Thoracic aorta (tissue), 2 donors: Measurements from ENCODE around the gene WDR46. TPM values are rescaled to one million over a fixed set of nuclear protein-coding genes. Genes with fewer than 3 reads are reported as not detected.
A peak's percentile ranks its signal among the peaks of the same experiment; 100 is the strongest.

Source experiments
- ATAC-seq: fragments of 150-250 bp; one replicate; pipeline ENCODE4 v1.8.0; 2017; ENCODE audit warnings: low read depth; ENCODE audit not compliant: insufficient number of reproducible peaks, low FRiP score
- DNase-seq: peaks from one replicate; pipeline ENCODE4 v3.0.0-alpha.2; 2020; ENCODE audit warnings: low spot score
- H3K27ac ChIP-seq, 2 donors: fragments of 200-600 bp; sonication (generic); 1 replicate in 1 of 2; 2 replicates in 1 of 2; pipeline ENCODE4 v1.5.1; 2016; ENCODE audit warnings: mild to moderate bottlenecking in 2 of 2, moderate library complexity in 2 of 2
- H3K27me3 ChIP-seq: fragments of 200-600 bp; sonication (generic); replicated peaks from 2 replicates; pipeline ENCODE4 v1.6.0; 2016; ENCODE audit warnings: mild to moderate bottlenecking; ENCODE audit not compliant: insufficient read depth
- H3K36me3 ChIP-seq: fragments of 200-600 bp; sonication (generic); one replicate; pipeline ENCODE4 v1.5.1; 2016
- H3K4me1 ChIP-seq, 2 donors: fragments of 200-600 bp; sonication (generic); 1 replicate in 1 of 2; 2 replicates in 1 of 2; pipeline versions ENCODE4 v1.5.1 to v1.6.0; 2016; ENCODE audit warnings: low read depth in 2 of 2, mild to moderate bottlenecking in 1 of 2; ENCODE audit not compliant: control insufficient read depth in 1 of 2
- H3K4me3 ChIP-seq: fragments of 200-600 bp; sonication (generic); 2 replicates; pipeline ENCODE4 v1.5.1; 2016; ENCODE audit warnings: mild to moderate bottlenecking
- H3K9me3 ChIP-seq: fragments of 200-600 bp; sonication (generic); 2 replicates; pipeline ENCODE4 v1.5.1; 2016
- total RNA-seq, 2 donors: library from RNA; depleted of rRNA; stranded (reverse); fragments of >200 nt; gene quantifications; one replicate each; pipeline versions ENCODE4 v1.1.0 to v1.2.3, GENCODE V29; 2016
- TF ChIP-seq, protein P1 (sequence below): fragments of 200-600 bp; sonication (generic); IDR thresholded peaks from one replicate; pipeline ENCODE4 v1.5.1; 2019; ENCODE audit warnings: antibody characterized with exemption

The WDR46 gene, protein sequence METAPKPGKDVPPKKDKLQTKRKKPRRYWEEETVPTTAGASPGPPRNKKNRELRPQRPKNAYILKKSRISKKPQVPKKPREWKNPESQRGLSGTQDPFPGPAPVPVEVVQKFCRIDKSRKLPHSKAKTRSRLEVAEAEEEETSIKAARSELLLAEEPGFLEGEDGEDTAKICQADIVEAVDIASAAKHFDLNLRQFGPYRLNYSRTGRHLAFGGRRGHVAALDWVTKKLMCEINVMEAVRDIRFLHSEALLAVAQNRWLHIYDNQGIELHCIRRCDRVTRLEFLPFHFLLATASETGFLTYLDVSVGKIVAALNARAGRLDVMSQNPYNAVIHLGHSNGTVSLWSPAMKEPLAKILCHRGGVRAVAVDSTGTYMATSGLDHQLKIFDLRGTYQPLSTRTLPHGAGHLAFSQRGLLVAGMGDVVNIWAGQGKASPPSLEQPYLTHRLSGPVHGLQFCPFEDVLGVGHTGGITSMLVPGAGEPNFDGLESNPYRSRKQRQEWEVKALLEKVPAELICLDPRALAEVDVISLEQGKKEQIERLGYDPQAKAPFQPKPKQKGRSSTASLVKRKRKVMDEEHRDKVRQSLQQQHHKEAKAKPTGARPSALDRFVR
- 10 to 100 TPM; 42.6 to 60.3 TPM for total RNA-seq

DNA sequence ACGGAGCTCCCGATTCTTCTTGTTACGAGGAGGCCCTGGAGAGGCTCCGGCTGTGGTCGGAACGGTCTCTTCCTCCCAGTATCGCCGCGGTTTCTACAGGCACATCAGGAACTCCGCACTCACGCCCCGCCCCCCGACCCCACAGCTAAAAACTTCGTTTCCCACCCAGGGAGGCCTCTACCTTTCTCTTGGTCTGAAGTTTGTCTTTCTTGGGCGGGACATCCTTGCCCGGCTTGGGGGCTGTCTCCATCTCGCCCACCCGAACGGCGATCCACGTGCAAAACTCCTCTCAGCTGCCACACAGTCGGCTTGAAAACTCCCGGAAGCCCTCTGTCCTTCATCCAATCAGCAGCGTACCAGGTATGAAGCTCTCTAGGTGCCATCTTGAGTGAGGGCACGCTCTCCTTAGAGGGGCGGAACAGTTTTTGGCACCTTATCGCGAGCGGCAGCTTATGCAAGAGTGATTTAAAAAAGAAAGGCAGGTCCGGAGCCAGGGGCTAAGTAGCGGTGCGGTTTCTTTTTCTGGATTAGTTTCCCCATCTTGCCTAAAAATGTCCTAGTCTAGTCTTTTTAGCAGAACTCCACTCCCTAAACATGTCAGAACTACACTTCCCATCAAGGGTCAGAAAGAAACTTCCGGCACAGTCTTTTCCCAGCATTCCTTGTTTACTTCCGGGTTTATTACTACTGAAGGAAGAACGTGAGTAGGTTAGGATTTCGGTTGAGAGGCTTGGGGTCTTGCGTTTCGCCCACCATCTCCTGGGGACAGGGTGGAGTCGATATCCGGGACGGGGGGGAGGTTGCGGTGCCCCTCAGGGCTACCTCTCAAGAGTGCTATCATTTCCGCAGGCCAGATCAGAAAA, at the start of gene WDR46, which contains the start of gene PFDN6:
Gene WDR46 (minus strand): TSS at position 319 of the 863 bp plus-strand sequence. CDS start 69 bp downstream, at position 250.
Gene PFDN6 (plus strand): TSS at position 681 of the 863 bp plus-strand sequence. CDS start 256 bp downstream, outside the sequence.
- Histone ChIP-seq H3K4me3 (peak within 1 kb of the TSS; percentile 94), H3K9me3 (no peaks in the 10 kb centered on the region), H3K27me3 (no peaks in the 10 kb centered on the region), H3K27ac (peak within 1 kb of the TSS; percentile 70 to 78), H3K36me3 (peaks cover 21% of the 10 kb centered on the region), H3K4me1 (peaks cover 16 to 22% of the 10 kb centered on the region in 2 donors)
- TF ChIP-seq, protein P1, sequence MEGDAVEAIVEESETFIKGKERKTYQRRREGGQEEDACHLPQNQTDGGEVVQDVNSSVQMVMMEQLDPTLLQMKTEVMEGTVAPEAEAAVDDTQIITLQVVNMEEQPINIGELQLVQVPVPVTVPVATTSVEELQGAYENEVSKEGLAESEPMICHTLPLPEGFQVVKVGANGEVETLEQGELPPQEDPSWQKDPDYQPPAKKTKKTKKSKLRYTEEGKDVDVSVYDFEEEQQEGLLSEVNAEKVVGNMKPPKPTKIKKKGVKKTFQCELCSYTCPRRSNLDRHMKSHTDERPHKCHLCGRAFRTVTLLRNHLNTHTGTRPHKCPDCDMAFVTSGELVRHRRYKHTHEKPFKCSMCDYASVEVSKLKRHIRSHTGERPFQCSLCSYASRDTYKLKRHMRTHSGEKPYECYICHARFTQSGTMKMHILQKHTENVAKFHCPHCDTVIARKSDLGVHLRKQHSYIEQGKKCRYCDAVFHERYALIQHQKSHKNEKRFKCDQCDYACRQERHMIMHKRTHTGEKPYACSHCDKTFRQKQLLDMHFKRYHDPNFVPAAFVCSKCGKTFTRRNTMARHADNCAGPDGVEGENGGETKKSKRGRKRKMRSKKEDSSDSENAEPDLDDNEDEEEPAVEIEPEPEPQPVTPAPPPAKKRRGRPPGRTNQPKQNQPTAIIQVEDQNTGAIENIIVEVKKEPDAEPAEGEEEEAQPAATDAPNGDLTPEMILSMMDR: no peak
- DNase-seq (peak; percentile 53), ATAC-seq (peak; percentile 86)

DNA sequence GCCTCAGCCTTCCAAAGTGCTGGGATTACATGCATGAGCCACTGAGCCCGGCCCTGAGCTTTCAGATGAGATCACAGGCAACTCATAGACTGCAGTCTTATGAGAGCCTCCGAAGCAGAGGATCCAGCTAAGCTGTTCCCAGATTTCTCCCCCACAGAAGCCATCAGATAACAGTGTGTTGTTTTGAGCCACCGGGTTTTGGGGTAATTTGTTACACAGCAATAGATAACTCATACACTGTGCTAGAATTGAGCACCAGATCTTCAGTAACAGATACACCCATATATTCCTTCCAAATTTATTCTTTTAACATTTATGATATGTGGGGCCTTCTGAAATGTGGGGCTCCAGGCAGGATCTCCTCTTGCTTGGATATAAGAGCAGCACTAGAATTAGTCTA, 47.5 kb upstream of the WDR46 start:
- DNase-seq: no peak
- H3K4me3 ChIP-seq: no peak overlapping the region
- H3K9me3 ChIP-seq: no peaks in the 10 kb centered on the region
- ATAC-seq: no peak
- no peaks in the 10 kb centered on the region for H3K27me3 ChIP-seq
- TF ChIP-seq, protein P1: no peak
- no peak overlapping the region for H3K27ac ChIP-seq
- H3K36me3 ChIP-seq: no peaks in the 10 kb centered on the region
- H3K4me1 ChIP-seq: no peaks in the 10 kb centered on the region

DNA sequence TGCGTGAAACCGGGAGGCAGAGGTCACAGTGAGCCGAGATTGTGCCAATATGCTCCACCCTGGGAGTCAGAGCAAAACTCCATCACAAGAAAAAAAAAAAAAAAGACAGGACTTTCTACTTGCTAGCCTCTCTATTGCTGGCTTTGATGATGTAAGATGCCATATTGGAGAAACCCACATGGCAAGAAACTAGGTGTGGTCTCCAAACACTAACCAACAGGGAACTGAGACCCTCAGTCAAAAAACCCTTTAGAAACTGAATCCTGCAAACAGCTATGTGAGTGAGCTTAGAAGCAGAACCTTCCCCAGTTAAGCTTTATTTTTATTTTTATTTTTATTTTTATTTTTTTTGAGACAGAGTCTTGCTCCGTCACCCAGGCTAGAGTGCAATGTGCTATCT, 46.9 kb upstream of the WDR46 start:
- Histone ChIP-seq H3K36me3 (no peaks in the 10 kb centered on the region), H3K27me3 (no peaks in the 10 kb centered on the region), H3K9me3 (no peaks in the 10 kb centered on the region), H3K4me3 (no peak overlapping the region), H3K27ac (no peak overlapping the region), H3K4me1 (no peaks in the 10 kb centered on the region)
- no peak for ATAC-seq
- DNase-seq: no peak
- TF ChIP-seq, protein P1: no peak

DNA sequence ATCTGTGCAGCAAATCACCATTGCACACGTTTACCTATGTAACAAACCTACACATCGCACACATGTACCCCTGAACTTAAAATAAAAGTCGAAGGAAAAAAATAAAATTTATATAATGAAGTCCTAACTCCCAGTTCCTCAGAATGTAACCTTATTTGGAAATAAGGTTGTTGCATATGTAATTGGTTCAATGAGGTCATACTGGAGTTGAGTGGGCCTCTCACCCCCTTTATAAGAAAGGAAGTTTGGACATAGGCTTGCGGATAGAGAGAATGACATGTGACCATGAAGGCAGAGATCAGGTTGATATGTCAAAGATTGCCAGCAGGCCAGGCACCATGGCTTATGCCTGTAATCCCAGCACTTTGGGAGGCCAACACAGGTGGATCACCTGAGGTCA, 44.6 kb upstream of the WDR46 start:
- Histone ChIP-seq H3K36me3 (no peaks in the 10 kb centered on the region), H3K4me3 (no peak overlapping the region), H3K9me3 (no peaks in the 10 kb centered on the region), H3K27me3 (no peaks in the 10 kb centered on the region), H3K27ac (no peak overlapping the region), H3K4me1 (no peaks in the 10 kb centered on the region)
- DNase-seq: no peak
- ATAC-seq: no peak
- TF ChIP-seq, protein P1: no peak
